ENCODE data around the gene ELAC2.

DNA sequence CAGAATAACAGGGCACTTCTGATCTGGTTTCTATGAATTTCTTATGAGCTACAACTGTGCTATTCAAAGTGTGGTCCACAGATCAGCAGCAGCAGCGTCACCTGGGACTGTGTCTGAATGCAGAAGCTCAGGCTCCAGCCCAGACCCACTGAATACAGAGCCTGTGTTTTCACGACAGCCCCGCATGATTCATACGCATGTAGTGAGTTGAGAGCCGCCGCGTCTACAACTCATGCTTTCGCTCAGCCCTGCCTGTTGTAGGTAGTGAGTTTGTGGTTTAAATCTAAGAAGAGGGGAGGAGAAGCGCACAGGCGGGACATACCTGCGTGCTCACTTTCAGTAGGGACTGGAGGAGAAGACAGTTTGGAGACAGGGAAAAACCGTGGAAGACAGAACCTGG, 28.5 kb upstream of the ELAC2 start:
- TF ChIP-seq PHF8 (conservative IDR thresholded peaks at IDR 0.05; ENCODE audit: low read depth, low read length) (no peak), ATF2 (IDR thresholded peaks at IDR 0.05; ENCODE audit: low read length) (no peak), TAF7 (optimal IDR thresholded peaks at IDR 0.05; ENCODE audit: borderline replicate concordance, low read depth, low read length) (no peak), HDAC6 (IDR thresholded peaks at IDR 0.05; ENCODE audit: low read depth, low read length) (no peak), CTCF (IDR thresholded peaks at IDR 0.05; ENCODE audit: control extremely low read depth in 1 of 3, insufficient read depth in 1 of 3, low read depth in 1 of 3, low read length in 3 of 3) (no peak), MAFK (IDR thresholded peaks at IDR 0.05; ENCODE audit: low read depth, low read length) (no peak), ZNF274 (IDR thresholded peaks at IDR 0.05; ENCODE audit: borderline replicate concordance, extremely low read depth, low read length) (no peak), EZH2 (IDR thresholded peaks at IDR 0.05; ENCODE audit: low read depth, low read length, severe bottlenecking) (no peak)

Data from H1 (cell line).